ENCODE results near the gene TUBA4B.

TUBA4B gene

DNA sequence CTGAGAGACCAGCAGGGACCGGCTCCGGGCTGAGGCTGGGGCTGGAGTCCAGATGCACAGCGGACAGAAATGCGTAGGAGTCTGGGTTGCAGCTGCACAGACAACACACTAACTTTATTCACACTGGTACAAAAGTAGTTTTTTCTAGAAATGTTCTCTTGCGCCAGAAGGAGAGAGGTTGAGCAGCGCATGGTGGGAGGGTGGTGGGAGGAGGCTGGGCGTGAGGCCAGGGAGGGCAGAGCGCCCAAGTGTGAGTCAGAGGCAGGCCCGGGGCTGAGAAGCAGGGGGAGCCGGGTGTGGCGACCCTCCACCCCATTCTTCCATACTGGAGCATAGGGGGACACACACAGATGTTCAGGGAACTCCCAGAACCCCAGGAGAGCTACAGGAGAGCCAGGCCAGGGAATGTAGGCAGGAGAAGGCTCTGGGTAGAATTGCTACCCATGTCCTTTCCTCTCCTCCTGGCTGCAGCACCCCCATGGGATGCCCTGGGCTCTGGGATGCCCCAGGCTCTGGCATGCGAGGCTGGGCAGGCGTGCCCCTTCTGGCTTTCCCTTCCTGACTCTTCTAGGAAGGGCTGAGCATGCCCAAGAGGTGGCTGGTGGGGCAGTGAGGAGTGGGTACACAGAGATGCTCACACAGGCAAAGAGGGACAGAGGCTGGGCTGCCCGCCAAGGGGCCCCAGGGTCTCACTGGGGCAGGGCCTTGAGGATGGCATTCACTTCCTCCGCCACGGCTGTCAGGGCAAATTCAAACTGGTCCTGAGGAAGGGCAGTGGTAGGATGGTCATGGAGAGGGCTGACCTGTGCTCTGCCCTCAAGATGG, 36.7 kb downstream of the TUBA4B start:
- in situ Hi-C loops (cut with HindIII; ENCODE audit: low sequenced_read_pairs): no loop called here

DNA sequence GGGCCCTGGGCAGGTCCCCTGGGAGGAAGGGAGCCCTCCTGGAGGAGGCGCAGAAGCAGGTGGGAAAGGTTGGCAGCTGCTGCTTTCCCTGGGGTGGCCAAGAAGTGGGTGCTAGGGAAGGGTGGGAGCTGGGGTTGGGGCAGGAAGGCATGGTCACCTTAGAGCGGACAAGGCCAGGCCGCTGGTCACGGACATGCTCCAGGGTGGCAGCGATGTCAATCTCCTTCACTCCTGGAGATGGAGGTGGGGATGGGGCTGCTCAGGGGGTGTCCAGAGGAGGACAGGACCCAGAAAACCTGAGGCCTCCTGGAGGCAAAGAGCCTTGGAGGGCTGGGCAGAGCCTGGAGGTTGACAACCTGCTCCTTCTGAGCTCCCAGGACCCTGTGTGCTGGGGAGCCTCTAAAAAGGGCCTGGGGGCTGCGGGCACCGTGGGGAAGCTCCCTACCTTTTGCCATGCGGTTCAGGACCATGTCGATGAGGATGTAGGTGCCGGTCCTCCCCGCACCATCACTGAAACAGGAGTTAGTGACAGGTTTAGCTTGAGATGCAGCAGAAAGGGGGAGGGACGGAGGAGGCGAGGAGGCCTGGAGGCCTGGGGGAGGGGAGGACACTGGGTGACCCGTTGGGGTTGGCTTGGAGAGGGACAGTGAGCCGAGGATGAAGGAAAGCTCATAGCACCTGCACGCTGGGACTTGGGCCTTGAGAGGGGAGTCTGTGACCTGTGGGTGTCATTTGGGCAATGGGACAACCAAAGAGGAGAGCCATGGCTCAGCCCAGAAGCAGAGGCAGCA, 37.5 kb downstream of the TUBA4B start:
- in situ Hi-C loops (cut with HindIII; ENCODE audit: low sequenced_read_pairs): no loop called here

DNA sequence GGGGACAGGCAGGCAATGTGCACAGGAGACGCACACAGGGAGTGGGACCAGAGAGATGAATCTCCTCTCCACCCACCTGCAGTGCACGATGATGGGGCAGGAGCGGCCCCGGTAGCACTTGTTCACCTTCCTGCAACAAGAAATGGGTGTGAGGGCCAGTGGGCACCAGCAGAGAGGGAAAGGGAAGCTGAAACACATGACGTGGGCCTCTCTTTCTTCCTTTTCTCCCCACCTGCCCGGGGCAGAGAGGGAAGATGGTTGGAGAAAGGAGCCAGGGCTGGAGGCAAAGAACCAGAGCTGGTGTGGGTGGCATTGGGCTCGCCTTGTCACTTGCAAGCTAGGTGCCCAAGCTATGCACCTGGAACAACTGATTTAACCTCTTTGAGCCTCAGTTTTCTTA, 38.4 kb downstream of the TUBA4B start:
- in situ Hi-C loops (cut with HindIII; ENCODE audit: low sequenced_read_pairs): no loop called here

DNA sequence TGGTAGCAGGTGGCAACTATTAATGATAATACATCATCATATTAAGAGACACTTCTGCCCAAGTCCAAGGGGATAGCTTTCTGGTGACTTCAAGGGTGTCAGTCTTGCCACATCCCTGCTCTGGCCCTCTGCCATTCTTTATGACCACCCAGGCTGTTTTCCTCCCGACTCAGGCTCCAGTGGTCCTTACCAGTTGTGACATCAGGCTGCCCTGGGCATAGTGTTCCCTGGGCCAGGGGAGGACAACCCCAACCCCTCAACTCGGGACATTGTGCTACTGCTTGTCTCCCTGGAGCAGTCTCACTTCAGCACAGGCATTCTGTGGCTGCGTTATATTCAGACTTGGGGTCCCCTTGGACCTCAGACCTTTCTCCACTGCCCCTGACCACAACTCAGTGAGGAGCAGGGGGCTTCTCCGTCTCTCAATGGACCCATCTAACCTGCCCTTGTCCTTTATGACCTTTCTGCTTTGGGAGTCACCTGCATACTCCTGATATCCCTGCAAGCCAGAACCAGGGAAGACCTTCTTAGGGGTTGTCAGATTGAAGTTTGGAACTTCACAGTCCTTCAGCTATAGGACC, 39.0 kb downstream of the TUBA4B start:
- in situ Hi-C loops (cut with HindIII; ENCODE audit: low sequenced_read_pairs): no loop called here

DNA sequence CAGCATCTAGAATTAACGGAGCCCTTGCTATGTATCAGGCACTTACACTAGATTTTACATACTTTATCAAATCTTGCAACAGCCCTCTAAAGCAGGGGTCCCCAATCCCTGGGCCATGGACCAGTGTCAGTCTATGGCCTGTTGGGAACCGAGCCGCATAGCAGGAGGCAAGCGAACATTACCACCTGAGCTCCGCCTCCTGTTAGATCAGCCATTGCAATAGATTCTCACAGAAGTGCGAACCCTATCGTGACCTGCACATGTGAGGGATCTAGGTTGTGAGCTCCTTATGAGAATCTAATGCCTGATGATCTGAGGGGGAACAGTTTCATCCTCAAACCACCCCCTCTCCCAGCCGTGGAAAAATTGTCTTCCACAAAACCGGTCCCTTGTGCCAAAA, 39.6 kb downstream of the TUBA4B start:
- in situ Hi-C loops (cut with HindIII; ENCODE audit: low sequenced_read_pairs): no loop called here

DNA sequence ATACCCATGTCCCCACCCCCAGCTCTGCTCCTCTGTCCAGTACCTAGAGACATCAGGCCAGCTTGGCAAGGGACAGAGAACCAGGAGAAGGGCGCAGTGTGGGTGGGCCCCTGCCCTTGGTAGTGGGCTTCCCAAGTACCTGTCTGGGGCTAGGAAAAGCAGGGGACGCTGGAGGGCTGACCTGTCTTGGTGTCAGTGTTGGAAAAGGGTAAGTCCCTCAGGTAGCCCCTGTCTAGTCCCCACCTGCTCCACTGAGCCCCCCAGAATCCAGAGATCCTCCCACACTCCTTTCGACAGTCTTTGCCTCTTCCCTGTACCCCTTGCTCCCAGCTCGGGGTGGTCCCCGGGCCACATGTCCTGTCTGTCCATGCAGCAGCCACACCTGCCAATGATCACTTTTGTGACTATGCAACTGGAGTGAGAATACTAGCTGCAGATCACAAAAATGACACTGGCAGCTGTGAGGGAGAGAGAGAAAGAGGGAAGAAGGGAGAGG, 40.7 kb downstream of the TUBA4B start:
- in situ Hi-C loops (cut with HindIII; ENCODE audit: low sequenced_read_pairs): no loop called here

DNA sequence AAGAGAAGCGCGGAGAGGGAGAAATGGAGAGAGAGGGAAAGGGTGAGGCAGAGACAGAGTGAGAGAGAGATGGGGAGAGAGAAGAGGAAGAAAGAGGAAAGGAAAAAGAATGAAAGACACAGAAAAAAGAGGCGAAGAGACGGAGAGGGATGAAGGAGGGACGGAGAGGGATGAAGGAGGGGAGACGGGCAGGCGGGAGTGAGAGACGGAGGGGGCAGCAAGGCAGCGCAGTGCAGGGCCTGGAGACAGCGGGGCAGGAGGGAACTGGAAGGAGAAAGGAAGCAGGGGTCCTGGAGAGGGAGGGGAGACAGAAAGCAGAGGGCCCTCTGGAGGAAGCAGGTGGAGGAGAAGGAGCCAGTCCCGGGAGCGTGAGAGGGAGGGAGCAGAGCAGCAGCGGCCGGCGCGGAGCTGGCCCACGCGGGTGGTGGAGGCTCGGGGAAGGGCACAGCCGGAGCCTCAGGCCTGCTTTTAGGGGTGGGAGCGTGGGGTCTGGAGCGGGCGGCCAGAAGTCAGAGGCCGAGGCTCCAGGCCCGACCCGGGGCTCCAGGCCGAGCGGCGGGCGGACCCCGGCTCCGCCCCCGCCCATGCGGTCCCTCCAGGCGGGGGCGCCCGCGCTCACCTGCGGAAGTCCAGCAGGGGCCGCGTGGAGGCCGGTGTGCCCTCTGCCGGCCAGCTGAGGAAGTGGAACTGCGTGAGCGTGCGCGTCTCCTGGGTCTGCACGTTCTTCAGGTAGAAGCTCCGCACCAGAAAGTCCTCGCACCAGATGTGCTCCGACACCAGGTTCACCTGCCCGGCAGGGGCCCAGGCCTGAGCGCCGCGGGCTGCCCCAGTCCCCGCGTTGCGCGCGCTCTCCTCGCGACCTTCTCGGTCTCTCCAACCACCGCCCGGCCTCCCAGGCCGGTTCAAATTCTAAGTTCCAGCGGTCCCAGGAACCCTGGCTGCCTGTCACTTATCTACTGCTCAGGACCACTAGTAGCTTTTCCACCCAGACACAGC, 41.6 kb downstream of the TUBA4B start:
- in situ Hi-C loops (cut with HindIII; ENCODE audit: low sequenced_read_pairs): no loop called here

DNA sequence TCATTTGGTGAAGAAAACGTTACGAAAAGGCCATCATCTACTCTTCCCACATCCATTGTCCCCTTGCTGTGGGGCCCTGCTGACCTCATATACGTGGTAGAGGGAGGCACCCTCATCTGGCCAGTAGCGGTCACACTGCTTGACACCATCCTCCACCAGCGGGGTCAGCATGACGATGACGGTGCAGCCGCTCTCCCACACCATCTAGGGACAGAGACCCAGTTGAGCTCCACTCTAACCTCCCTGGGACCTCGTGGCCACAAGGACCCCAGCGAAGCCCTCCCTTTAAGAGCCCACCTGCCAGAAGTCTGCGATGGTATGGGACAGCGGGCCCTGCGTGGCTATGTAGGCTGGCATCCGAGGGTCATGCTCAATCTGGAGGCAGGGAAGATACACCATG, 43.1 kb downstream of the TUBA4B start:
- in situ Hi-C loops (cut with HindIII; ENCODE audit: low sequenced_read_pairs): no loop called here

DNA sequence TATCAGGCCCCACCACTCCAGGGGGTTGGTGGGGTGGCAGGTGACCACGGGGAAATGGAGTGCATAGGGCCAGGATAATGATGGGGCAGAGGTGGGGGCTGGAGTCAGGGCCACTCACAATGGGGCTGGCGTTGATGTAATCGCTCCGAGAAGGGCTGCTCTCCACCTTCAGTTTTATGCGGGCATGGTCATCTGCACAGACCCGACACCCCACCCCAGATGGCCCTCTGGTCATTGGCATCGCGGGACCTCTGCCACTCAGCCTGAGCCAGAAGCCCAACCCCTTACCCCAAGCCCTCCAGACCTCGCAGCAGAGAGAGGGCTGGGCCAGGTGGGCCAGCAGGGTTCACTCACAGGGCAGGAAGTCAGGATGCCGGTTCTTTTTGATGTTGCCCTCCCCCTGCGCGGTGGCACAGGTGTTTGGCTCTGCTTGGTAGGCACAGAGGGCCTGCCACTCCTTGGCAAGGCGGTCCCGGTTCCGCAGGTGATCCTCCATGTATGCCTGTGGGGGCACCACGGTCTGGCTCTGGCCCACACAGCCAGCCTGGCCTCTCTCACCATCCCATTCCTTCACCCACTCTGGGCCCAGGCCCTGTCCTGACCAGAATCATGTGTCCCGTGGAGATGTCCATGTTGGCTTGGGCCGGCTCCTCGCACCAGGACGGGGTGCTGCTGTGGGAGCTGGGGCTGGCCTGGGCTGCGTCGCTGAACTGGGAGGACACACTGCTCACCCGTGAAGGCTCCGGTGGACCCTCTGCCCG, 43.8 kb downstream of the TUBA4B start:
- in situ Hi-C loops (cut with HindIII; ENCODE audit: low sequenced_read_pairs): no loop called here

DNA sequence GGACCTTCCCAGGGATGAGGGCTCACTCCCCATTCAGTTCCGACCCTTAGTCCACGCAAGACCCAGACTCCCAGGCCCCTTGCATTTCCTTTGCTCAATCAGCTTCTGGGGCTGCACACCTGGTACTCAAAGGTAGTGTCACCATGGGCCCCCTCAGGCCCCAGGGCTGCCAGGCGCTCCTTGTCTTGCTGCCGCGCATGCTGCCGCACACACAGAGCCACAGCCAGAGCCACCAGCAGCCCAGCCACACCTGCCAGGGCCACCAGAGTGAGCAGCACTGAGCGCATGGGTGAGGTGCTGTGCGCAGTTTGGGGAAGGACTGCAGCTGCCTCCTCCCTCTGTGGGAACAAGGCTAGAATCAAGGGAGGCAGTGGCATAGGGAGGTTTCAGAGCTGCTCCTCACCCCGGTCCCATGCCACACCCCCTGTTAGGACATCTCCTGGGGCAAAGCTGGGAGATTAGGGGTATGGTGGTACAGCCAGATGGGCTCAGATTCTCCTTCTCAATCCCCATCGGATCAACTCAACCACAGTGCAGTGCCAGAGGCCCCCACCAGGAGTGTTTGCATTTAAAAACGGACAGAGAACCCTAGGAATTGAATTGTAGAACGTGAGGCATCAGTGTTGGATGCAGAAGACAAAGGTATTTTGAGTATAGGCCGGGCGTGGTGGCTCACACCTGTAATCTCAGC, 44.9 kb downstream of the TUBA4B start:
- in situ Hi-C loops (cut with HindIII; ENCODE audit: low sequenced_read_pairs): no loop called here

DNA sequence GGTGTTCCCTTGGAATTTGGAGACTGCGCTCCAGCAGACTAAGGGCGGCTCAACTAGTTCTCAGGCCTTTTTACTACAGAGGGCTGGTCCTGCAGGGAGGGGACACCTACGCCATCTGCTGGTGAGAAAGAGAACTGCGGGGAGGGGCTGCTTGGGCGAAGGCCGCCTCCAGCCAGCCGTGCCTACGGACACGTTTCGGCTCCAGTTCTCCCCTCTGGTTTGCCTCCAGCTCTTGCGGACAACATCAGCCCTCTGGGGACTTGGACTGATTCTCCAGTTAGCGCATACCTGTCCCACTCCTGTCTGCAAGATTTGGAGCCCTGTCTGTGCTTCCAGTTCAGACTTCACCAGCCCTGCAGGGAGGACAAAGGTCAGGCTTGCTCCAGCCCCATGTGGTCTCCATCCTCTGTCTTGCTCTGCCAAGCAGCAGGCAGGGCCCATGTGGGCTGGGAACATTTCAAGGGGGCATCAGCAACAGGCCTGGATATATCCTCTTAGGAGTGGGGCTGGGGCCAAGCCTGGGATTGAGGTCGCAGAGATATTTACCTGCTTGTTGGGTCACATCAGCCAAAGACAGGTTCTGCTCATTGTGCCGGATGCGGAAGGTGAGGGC, 45.8 kb downstream of the TUBA4B start:
- in situ Hi-C loops (cut with HindIII; ENCODE audit: low sequenced_read_pairs): no loop called here

DNA sequence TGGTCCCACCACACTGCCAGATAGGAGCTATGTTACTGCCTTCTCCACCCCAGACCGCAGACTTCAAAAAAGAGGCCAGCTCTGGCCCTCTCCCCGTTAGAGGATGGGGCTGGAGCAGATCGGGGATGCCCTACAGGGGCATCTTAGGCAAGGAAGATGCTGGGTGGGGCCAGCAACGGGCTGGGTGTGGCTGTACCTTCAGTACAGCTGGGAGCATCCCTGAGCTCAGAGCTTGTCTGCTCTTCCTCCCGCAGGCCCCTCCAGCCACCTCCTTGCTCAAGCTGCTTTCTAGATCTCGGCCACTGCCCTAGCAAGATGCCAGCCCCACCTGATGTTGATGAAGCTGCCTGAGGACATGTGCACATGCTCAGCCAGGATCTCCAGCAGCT, 46.3 kb downstream of the TUBA4B start:
- in situ Hi-C loops (cut with HindIII; ENCODE audit: low sequenced_read_pairs): no loop called here

DNA sequence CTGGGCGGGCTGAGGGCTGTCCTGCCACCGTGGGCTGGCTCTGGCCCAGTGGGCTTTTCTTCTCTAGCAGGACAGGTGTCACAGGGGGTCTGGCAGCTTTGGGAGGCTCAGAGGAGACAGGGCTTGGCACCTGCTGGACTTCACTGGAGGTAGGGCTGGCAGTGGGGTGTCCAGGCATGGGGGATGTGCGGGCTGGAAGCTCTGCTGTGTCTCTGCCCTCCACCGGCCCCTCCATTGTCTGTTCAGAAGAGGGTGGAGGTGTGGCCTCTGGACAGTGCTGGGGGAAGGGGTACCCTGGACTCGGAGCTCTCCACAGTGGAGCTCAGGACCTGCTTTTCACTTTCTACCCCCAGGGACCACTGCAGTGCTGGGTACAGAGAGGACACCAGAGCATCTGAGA, 47.0 kb downstream of the TUBA4B start:
- in situ Hi-C loops (cut with HindIII; ENCODE audit: low sequenced_read_pairs): no loop called here

DNA sequence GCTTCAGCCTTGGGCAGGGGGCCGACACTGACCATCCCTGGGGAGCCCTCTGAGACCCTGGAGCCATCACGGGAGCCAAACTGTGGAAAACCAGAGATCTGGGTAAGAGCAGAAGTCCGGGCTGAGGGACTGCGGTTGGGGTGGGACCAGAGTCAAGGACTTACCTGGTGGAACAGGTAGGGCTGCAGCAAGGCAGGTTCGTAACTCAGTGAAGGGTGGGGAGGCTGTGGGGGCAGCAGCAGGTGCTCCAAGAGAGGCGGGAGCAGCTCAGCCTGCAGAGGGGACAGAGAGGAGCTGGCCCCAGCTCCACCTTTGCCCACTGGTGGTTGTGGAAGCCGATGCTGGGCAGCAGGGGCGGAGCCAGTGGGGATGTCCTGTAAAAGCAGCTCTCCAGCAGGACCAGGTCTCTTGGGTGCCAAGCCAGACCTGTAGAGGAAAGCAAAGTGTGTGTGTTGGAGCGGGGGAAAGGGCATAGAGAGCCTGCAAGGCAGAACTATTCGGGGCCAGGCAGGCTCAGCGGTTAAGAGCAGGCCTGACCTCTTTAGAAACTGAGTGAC, 49.4 kb downstream of the TUBA4B start:
- in situ Hi-C loops (cut with HindIII; ENCODE audit: low sequenced_read_pairs): no loop called here

DNA sequence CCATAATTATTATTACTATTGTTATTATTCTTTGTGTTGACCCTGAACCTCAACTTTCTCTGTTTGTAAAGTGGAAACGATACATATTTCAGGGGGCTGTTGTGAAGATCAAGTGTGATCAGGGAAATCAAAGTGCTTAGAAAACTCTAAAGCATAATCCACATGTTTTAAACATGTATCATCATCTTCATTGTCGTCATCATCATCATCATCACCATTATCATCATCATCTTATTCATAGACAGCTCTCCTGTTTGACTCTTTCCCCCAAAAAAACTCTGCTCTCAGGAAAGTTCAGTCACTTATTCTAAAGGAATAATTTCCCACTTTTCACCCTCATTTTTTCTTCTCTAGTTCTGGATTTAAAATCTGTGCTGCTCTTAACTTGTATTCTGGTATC, 51.2 kb downstream of the TUBA4B start:
- in situ Hi-C loops (cut with HindIII; ENCODE audit: low sequenced_read_pairs): no loop called here

DNA sequence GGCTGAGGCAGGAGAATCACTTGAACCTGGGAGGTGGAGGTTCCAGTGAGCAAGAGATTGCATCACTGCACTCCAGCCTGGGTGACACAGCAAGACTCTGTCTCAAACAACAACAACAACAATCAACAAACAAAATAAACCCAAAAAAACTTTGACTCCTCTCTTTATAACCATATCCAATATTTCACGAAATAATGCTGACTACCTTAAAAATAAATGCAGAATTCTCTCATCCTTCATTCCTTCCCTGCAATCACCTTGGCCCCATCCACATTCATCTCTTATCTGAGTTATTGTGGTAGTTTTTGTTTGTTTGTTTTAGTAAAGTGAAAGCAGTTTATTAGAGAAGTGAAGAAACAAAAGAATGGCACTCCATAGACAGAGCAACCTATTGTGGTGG, 53.0 kb downstream of the TUBA4B start:
- in situ Hi-C loops (cut with HindIII; ENCODE audit: low sequenced_read_pairs): no loop called here

DNA sequence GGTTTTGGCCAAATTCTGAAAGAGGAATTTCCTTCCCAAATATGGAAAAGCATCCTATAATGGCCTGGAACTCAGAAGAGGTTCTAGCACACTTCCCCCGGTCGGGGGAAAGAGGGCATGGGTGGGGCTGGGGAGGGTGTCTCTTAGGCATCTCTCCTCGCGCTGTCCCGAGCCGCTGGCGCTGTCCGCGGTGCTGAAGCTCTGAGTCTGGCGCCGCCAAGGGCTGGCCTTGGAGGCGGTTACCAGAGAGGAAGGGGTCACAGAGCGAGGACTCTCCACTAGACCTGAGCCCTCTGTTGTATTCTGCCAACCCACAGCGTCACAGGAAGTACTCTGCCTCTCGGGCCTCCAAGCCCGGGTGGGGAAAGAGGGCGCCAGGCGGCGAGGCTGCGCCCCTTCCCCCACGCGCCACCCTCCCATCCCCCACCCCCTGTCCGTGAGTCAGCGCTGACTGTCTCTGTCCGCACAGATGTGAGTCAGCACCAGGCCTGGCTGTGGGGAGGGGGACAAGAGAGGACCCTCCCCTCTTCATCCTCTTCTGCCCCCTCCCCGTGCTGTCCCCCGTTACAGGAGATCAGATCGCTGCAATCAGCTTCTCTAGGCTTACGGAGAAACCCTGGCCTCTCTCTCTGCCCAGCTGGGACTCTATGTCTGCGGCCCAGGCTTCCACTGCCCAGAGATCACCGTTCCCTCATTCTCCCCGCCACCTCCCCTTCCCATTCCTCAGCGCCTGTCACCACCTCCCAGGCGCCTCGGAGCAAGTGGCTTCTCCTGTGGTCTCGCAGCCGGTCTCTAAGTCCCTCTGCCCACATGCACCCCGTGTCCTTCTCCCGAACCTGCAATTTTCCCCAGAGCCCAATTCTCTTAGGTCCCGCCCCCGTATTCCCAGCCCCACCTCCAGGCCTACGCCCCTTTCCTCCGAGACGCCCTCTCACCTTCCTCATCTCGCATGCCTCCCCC, 55.4 kb downstream of the TUBA4B start:
- in situ Hi-C loops (cut with HindIII; ENCODE audit: low sequenced_read_pairs): no loop called here
